ENCODE data around the gene SLC1A4. TPM values are rescaled to one million over a fixed set of nuclear protein-coding genes. Genes with fewer than 3 reads are reported as not detected.

SLC1A4 gene
- total and polyA plus RNA-seq, 7 donors = 3.4 to 50.3 (median 13.9) TPM

GRCh38 chr2:65037178-65037577 is 48.0 kb downstream of the SLC1A4 start:
- no peak overlapping the region for H3K4me3 ChIP-seq
- TF ChIP-seq CTCF (IDR thresholded peaks at IDR 0.05) = no peak
- H3K4me1 ChIP-seq = peaks cover 9% of the 10 kb centered on the region
- H3K9me3 ChIP-seq = no peaks in the 10 kb centered on the region
- H3K36me3 ChIP-seq (ENCODE audit: insufficient read depth in 1 of 2, low read depth in 1 of 2) = peaks cover 0 to 3% of the 10 kb centered on the region in 2 donors
- H3K27ac ChIP-seq = no peak overlapping the region
- DNase-seq (no peak), ATAC-seq (no peak)
- no peaks in the 10 kb centered on the region for H3K27me3 ChIP-seq (ENCODE audit: insufficient read depth in 3 of 3, low read length in 2 of 3)
- WGBS, 3 donors = 88 to 91% (median 90%) methylated on average over 3 of the region's 3 CpGs
- intact Hi-C loops (cut with DNase I) = loop anchor here in 1 of 2 donors (5.0 kb wide), 1 partner anchor 40 kb away; no protein-coding TSS in a partner anchor

DNA sequence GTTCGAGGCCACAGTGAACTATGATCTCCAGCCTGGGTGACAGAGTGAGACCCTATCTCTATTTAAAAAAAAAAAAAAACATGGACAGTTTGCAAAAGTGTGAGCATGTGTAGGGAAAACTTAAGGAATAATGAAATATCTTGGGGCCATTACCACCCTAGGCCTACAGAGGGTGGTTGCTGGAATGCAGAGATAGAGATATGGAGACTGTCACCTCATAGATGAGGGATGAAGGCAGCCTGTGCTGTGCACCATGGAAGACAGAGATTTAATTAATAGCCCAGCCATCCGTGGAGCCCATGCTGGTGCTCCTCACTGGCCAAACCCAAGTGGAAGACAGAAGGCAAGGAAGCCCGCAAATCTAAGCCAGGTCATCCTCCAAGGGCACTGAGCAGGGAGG is 50.4 kb downstream of the SLC1A4 start:
- no peaks in the 10 kb centered on the region for H3K9me3 ChIP-seq
- ATAC-seq = no peak

DNA sequence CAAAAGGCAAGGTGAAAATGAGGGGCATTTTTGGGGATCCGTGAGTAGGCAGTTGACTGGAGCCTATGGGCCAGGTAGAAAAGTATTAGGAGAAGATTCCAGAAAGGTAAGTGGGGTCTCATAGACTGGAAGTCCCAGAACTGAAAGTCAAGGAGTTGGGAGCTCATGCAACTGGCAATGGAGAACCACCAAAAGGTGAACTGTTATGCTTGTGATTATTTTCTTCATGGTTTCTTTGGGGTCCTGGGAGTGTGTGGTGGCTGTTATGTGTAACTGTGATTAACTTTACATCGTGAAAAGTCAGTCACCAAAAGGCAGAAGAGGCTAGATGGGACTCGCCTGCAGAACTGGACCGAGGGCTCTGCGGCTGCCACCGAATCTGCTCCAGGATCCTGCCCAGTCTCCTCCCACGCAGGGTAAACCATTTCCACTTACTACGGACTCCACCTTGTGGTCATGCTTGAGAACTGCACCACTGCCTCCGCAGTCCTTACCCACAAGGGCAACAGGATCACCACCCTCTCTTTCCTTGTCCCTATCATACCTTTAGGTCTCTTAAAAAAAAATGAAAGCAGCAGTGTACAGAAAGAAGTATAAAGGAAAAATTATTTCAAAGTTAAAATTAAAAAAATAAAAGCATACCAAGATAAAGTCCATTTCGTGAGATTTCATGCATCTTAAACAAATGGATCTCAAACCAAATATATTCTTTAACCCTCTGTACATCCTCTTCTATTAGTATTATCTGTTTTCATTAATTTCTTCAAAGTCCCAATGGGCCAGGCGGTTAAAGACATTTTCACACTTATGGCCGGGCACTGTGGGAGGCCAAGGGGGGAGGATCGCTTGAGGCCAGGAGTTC is 51.4 kb downstream of the SLC1A4 start:
- H3K36me3 ChIP-seq (ENCODE audit: insufficient read depth in 1 of 2, low read depth in 1 of 2) = peaks cover 3 to 26% of the 10 kb centered on the region in 2 donors
- no peaks in the 10 kb centered on the region for H3K9me3 ChIP-seq
- intact Hi-C loops (cut with DNase I) = loop anchor here (1.0 to 5.0 kb wide), 3 partner anchors 33 to 123 kb away; no protein-coding TSS in a partner anchor
- H3K4me1 ChIP-seq = peaks cover 8% of the 10 kb centered on the region
- WGBS, 3 donors = 30 to 33% (median 32%) methylated on average over 13 of the region's 13 CpGs
- ATAC-seq (peak; percentile 96 to 99 (median 98)), DNase-seq (peak; percentile 77 to 89)
- no peak overlapping the region for H3K27ac ChIP-seq
- H3K4me3 ChIP-seq = peak overlapping the region; percentile 43
- TF ChIP-seq CTCF (IDR thresholded peaks at IDR 0.05) = peak; percentile 98
- H3K27me3 ChIP-seq (ENCODE audit: insufficient read depth in 3 of 3, low read length in 2 of 3) = no peaks in the 10 kb centered on the region

More for the DNA sequence above, 50.4 kb downstream of the SLC1A4 start:
- Histone ChIP-seq H3K27ac (no peak overlapping the region), H3K4me3 (no peak overlapping the region), H3K27me3 (ENCODE audit: insufficient read depth in 3 of 3, low read length in 2 of 3) (no peaks in the 10 kb centered on the region), H3K36me3 (ENCODE audit: insufficient read depth in 1 of 2, low read depth in 1 of 2) (peaks cover 3 to 23% of the 10 kb centered on the region in 2 donors), H3K4me1 (peaks cover 8% of the 10 kb centered on the region)
- no peak for TF ChIP-seq CTCF (IDR thresholded peaks at IDR 0.05)
- intact Hi-C loops (cut with DNase I) = loop anchor here (1.0 to 5.0 kb wide), 4 partner anchors 32 to 122 kb away; no protein-coding TSS in a partner anchor
- 90 to 97% (median 91%) methylated on average over 3 of the region's 3 CpGs for WGBS, 3 donors
- no peak for DNase-seq

GRCh38 chr2:65043001-65043400 is 53.8 kb downstream of the SLC1A4 start:
- intact Hi-C loops (cut with DNase I) = loop anchor here in 1 of 2 donors (5.0 kb wide), 1 partner anchor 36 kb away; no protein-coding TSS in a partner anchor
- H3K4me1 ChIP-seq = peaks cover 8% of the 10 kb centered on the region
- no peaks in the 10 kb centered on the region for H3K9me3 ChIP-seq
- H3K36me3 ChIP-seq (ENCODE audit: insufficient read depth in 1 of 2, low read depth in 1 of 2) = peaks cover 3 to 41% of the 10 kb centered on the region in 2 donors
- no peak overlapping the region for H3K27ac ChIP-seq
- DNase-seq (no peak), ATAC-seq (no peak)
- TF ChIP-seq CTCF (IDR thresholded peaks at IDR 0.05) = no peak
- H3K4me3 ChIP-seq = no peak overlapping the region
- WGBS, 3 donors = 56 to 67% (median 62%) methylated on average over 2 of the region's 2 CpGs
- no peaks in the 10 kb centered on the region for H3K27me3 ChIP-seq (ENCODE audit: insufficient read depth in 3 of 3, low read length in 2 of 3)
